HL-60 (cell line): ENCODE results near the gene NXNL1.

ENCODE experiments used
- DNase-seq, 2 experiments: peaks; one replicate each; pipeline ENCODE4 v3.0.0-alpha.2; 2010 to 2020; ENCODE audit warnings: low read depth in 1 of 2, low spot score in 1 of 2
- H3K27ac ChIP-seq: fragments of 250-450 bp; sonication (Bioruptor Pico); replicated peaks from 2 replicates; pipeline ENCODE4 v1.5.1; 2020; ENCODE audit warnings: mild to moderate bottlenecking, moderate library complexity
- H3K27me3 ChIP-seq: fragments of 250-450 bp; sonication (Bioruptor Pico); 2 replicates; pipeline ENCODE4 v1.5.1; 2021; ENCODE audit warnings: mild to moderate bottlenecking, moderate library complexity; ENCODE audit not compliant: insufficient read depth, poor library complexity, severe bottlenecking
- H3K4me3 ChIP-seq: replicated peaks from 2 replicates; pipeline ENCODE4 v1.5.1; 2011; ENCODE audit warnings: mild to moderate bottlenecking, control low read depth, low read length; ENCODE audit not compliant: insufficient read depth
- GABPA ChIP-seq: IDR thresholded peaks from 2 replicates; pipeline ENCODE4 v1.6.1; 2012; ENCODE audit warnings: low read depth
- POLR2AphosphoS5 ChIP-seq: IDR thresholded peaks from 2 replicates; pipeline ENCODE4 v1.6.1; 2012; ENCODE audit warnings: low read depth
- SPI1 ChIP-seq: IDR thresholded peaks from 2 replicates; pipeline ENCODE4 v1.6.1; 2012; ENCODE audit warnings: low read depth, mild to moderate bottlenecking, borderline replicate concordance
- TF ChIP-seq, protein P1 (sequence below): IDR thresholded peaks from 2 replicates; pipeline ENCODE4 v1.6.1; 2012; ENCODE audit warnings: low read depth; ENCODE audit not compliant: insufficient replicate concordance
- TF ChIP-seq, protein P2 (sequence below): IDR thresholded peaks from one replicate; pipeline ENCODE4 v1.5.1; 2011; ENCODE audit warnings: low read length, control low read depth, inconsistent platforms; ENCODE audit not compliant: insufficient read depth

Gene NXNL1

DNA sequence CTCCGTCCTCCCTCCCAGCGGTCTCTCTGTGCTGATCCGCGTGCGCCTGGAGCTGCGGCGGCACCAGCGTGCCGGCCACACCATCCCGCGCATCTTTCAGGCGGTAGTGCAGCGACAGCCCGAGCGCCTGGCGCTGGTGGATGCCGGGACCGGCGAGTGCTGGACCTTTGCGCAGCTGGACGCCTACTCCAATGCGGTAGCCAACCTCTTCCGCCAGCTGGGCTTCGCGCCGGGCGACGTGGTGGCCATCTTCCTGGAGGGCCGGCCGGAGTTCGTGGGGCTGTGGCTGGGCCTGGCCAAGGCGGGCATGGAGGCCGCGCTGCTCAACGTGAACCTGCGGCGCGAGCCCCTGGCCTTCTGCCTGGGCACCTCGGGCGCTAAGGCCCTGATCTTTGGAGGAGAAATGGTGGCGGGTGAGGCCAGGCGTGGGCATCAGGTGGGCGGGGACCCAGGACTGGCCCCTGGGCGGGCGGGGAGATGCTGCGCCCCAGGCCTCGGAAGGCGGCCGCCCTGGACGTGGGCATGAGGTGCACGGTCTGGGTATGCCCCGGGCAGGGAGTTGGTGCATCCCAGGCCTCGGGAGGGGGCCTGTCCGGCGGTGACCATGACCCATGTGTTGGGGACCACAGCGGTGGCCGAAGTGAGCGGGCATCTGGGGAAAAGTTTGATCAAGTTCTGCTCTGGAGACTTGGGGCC is 26.0 kb upstream of the NXNL1 start:
- DNase-seq, result no peak
- no peaks in the 10 kb centered on the region for H3K27me3 ChIP-seq
- H3K4me3 ChIP-seq, result no peak overlapping the region
- no peak for TF ChIP-seq GABPA
- TF ChIP-seq, protein P1, sequence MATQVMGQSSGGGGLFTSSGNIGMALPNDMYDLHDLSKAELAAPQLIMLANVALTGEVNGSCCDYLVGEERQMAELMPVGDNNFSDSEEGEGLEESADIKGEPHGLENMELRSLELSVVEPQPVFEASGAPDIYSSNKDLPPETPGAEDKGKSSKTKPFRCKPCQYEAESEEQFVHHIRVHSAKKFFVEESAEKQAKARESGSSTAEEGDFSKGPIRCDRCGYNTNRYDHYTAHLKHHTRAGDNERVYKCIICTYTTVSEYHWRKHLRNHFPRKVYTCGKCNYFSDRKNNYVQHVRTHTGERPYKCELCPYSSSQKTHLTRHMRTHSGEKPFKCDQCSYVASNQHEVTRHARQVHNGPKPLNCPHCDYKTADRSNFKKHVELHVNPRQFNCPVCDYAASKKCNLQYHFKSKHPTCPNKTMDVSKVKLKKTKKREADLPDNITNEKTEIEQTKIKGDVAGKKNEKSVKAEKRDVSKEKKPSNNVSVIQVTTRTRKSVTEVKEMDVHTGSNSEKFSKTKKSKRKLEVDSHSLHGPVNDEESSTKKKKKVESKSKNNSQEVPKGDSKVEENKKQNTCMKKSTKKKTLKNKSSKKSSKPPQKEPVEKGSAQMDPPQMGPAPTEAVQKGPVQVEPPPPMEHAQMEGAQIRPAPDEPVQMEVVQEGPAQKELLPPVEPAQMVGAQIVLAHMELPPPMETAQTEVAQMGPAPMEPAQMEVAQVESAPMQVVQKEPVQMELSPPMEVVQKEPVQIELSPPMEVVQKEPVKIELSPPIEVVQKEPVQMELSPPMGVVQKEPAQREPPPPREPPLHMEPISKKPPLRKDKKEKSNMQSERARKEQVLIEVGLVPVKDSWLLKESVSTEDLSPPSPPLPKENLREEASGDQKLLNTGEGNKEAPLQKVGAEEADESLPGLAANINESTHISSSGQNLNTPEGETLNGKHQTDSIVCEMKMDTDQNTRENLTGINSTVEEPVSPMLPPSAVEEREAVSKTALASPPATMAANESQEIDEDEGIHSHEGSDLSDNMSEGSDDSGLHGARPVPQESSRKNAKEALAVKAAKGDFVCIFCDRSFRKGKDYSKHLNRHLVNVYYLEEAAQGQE, result no peak
- TF ChIP-seq SPI1, result no peak
- no peak for TF ChIP-seq POLR2AphosphoS5
- TF ChIP-seq, protein P2, sequence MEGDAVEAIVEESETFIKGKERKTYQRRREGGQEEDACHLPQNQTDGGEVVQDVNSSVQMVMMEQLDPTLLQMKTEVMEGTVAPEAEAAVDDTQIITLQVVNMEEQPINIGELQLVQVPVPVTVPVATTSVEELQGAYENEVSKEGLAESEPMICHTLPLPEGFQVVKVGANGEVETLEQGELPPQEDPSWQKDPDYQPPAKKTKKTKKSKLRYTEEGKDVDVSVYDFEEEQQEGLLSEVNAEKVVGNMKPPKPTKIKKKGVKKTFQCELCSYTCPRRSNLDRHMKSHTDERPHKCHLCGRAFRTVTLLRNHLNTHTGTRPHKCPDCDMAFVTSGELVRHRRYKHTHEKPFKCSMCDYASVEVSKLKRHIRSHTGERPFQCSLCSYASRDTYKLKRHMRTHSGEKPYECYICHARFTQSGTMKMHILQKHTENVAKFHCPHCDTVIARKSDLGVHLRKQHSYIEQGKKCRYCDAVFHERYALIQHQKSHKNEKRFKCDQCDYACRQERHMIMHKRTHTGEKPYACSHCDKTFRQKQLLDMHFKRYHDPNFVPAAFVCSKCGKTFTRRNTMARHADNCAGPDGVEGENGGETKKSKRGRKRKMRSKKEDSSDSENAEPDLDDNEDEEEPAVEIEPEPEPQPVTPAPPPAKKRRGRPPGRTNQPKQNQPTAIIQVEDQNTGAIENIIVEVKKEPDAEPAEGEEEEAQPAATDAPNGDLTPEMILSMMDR, result no peak
- H3K27ac ChIP-seq, result no peak overlapping the region

DNA sequence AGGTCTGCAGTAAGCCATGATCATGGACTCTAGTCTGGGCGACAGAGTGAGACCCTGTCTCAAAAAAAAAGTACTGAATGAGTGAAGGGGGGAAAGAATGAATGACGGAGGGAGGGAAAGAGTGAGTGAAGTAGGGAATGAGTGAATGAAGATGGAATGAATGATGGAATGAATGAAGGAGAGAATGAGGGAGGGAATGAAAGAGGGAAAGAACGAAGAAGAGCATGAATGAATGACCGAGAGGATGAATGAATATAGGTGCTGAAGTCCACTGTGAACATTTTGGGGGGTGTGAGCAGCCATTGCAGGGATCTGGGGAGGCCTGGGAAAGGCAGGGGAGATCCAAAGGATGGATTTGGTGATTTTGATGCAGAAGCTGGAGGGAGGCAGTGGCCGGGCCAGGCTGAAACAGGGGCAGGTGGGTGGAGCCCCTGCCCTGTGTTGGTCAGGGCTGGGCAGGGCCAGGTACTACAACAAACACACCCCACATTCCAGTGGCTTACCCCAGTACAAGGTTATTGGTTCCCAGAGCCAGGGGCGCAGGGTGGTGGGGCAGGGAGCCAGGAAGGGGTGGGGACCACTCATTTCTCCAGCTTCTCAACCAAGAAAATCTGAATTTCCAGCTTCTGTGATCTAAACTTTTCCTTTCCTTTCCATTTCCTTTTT is 23.9 kb upstream of the NXNL1 start:
- Histone ChIP-seq H3K27ac (no peak overlapping the region), H3K27me3 (no peaks in the 10 kb centered on the region), H3K4me3 (no peak overlapping the region)
- no peak for TF ChIP-seq POLR2AphosphoS5
- TF ChIP-seq, protein P2, result no peak
- no peak for TF ChIP-seq GABPA
- no peak for TF ChIP-seq SPI1
- TF ChIP-seq, protein P1, result no peak
- DNase-seq, result no peak

DNA sequence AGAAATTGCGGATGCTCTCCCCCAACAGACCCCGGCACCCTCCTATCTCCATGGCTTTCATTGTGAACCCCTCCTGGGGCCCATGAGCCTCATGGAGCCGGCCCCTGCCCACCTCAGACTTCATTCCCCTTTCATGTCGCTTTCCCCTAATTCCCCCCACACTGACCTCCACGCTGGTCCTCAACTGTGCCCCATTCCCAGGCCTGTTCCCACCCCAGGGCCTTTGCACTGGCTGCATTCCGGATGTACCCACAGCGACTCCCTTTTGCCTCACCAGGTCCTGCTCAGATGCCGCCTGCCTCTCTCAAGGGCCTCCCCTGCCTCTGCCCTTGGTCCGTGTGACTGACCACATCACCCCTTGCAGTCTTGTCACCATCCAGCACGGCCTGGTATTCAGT is 22.9 kb upstream of the NXNL1 start:
- Histone ChIP-seq H3K27ac (no peak overlapping the region), H3K4me3 (no peak overlapping the region), H3K27me3 (no peaks in the 10 kb centered on the region)
- TF ChIP-seq POLR2AphosphoS5 (no peak), SPI1 (no peak), GABPA (no peak)
- TF ChIP-seq, protein P1, result no peak
- no peak for DNase-seq
